Measurements from ENCODE around the gene WDR46. TPM values are rescaled to one million over a fixed set of nuclear protein-coding genes. Genes with fewer than 3 reads are reported as not detected.

WDR46 gene
- total and polyA plus RNA-seq, 11 donors, result 12.2 to 41.0 (median 21.4) TPM

DNA sequence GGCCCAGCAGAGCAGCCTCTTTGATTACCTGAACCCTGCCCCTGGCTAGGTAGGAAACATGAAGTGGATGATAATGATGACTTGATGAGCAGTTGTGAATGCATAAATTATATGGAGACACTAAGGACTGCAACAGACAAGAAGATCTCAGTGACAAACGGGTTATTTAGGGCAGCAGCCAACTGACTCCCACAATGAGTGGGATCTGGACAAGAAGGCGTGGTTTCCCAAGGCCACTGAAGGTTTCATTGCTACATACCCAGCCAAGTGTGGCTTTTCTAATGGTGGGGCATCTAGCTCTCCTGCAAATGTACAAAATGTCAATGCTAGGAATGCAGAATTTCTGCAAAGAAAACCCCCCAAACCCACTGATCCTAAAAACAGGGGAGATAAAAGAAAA, 51.3 kb downstream of the WDR46 start:
- TF ChIP-seq, protein P1, sequence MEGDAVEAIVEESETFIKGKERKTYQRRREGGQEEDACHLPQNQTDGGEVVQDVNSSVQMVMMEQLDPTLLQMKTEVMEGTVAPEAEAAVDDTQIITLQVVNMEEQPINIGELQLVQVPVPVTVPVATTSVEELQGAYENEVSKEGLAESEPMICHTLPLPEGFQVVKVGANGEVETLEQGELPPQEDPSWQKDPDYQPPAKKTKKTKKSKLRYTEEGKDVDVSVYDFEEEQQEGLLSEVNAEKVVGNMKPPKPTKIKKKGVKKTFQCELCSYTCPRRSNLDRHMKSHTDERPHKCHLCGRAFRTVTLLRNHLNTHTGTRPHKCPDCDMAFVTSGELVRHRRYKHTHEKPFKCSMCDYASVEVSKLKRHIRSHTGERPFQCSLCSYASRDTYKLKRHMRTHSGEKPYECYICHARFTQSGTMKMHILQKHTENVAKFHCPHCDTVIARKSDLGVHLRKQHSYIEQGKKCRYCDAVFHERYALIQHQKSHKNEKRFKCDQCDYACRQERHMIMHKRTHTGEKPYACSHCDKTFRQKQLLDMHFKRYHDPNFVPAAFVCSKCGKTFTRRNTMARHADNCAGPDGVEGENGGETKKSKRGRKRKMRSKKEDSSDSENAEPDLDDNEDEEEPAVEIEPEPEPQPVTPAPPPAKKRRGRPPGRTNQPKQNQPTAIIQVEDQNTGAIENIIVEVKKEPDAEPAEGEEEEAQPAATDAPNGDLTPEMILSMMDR (IDR thresholded peaks at IDR 0.05), result no peak
- TF ChIP-seq POLR2A (IDR thresholded peaks at IDR 0.05), result no peak
- no peaks in the 10 kb centered on the region for H3K9me3 ChIP-seq
- no peaks in the 10 kb centered on the region for H3K36me3 ChIP-seq
- intact Hi-C loops (cut with DNase I), result loop anchor here in 1 of 10 donors (5.0 kb wide), 1 partner anchor 130 kb away; no protein-coding TSS in a partner anchor
- no peak for ATAC-seq
- no peak for DNase-seq
- H3K4me3 ChIP-seq, result no peak overlapping the region
- no peak overlapping the region for H3K27ac ChIP-seq
- peaks cover 0 to 42% (median 13%) of the 10 kb centered on the region in 9 donors for H3K27me3 ChIP-seq
- WGBS, 4 donors, result 72 to 83% (median 77%) methylated on average over 2 of the region's 2 CpGs
- H3K4me1 ChIP-seq, result no peaks in the 10 kb centered on the region

DNA sequence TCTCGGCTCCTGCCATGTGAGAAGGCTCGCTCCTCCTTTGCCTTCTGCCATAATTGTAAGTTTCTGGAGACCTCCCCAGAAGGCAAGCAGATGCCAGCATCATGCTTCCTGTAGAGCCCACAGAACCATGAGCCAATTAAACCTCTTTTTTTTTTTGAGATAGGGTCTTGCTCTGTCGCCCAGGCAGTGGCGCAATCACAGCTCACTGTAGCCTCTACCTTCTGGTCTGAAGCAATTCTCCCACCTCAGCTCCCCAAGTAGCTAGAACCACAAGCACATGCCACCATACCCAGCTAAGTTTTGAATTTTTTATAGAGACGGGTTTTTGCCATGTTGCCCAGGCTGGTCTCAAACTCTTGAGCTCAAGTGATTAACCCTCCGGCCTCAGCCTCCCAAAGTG, 52.2 kb downstream of the WDR46 start:
- H3K9me3 ChIP-seq, result no peaks in the 10 kb centered on the region
- ATAC-seq (no peak), DNase-seq (no peak)
- intact Hi-C loops (cut with DNase I), result loop anchor here in 1 of 10 donors (5.0 kb wide), 1 partner anchor 130 kb away; no protein-coding TSS in a partner anchor
- H3K27ac ChIP-seq, result no peak overlapping the region
- peaks cover 0 to 42% (median 13%) of the 10 kb centered on the region in 9 donors for H3K27me3 ChIP-seq
- H3K4me1 ChIP-seq, result no peaks in the 10 kb centered on the region
- no peak for TF ChIP-seq POLR2A (IDR thresholded peaks at IDR 0.05)
- TF ChIP-seq, protein P1 (IDR thresholded peaks at IDR 0.05), result no peak
- 85 to 88% (median 87%) methylated on average over 6 of the region's 6 CpGs for WGBS, 4 donors
- H3K36me3 ChIP-seq, result no peaks in the 10 kb centered on the region
- no peak overlapping the region for H3K4me3 ChIP-seq

GRCh38 chr6:33236328-33236727, 52.7 kb downstream of the WDR46 start:
- ATAC-seq, result no peak
- Histone ChIP-seq H3K4me1 (no peaks in the 10 kb centered on the region), H3K27ac (no peak overlapping the region), H3K9me3 (no peaks in the 10 kb centered on the region), H3K27me3 (peaks cover 0 to 40% (median 13%) of the 10 kb centered on the region in 9 donors), H3K36me3 (no peaks in the 10 kb centered on the region), H3K4me3 (no peak overlapping the region)
- TF ChIP-seq, protein P1 (IDR thresholded peaks at IDR 0.05), result no peak
- no peak for TF ChIP-seq POLR2A (IDR thresholded peaks at IDR 0.05)
- DNase-seq, result no peak
- intact Hi-C loops (cut with DNase I), result loop anchor here in 1 of 10 donors (5.0 kb wide), 1 partner anchor 129 kb away; no protein-coding TSS in a partner anchor

GRCh38 chr6:33235221-33235634, 53.8 kb downstream of the WDR46 start:
- Histone ChIP-seq H3K9me3 (no peaks in the 10 kb centered on the region), H3K4me3 (no peak overlapping the region), H3K27me3 (peaks cover 0 to 36% (median 6%) of the 10 kb centered on the region in 9 donors), H3K27ac (no peak overlapping the region), H3K4me1 (no peaks in the 10 kb centered on the region), H3K36me3 (no peaks in the 10 kb centered on the region)
- intact Hi-C loops (cut with DNase I), result loop anchor here in 1 of 10 donors (5.0 kb wide), 1 partner anchor 128 kb away; no protein-coding TSS in a partner anchor
- no peak for DNase-seq
- ATAC-seq, result no peak
- no peak for TF ChIP-seq POLR2A (IDR thresholded peaks at IDR 0.05)
- TF ChIP-seq, protein P1 (IDR thresholded peaks at IDR 0.05), result no peak
- 10 to 18% (median 15%) methylated on average over 6 of the region's 6 CpGs for WGBS, 4 donors

Small RNA genes within 50 kb of the gene (microRNA-seq; reads per million reads assigned to microRNA genes)
- gene MIR6834 (0 to 0.06 (median 0) reads per million in 4 donors), gene MIR6873 (0 to 0.26 (median 0) reads per million in 4 donors)

Other genes with a start within 250 kb of the WDR46 start
- 100 to 1,000 TPM in 2 of 9 donors, 10 to 100 TPM in 7; 18.6 to 438 (median 51.0) TPM for gene HLA-DPA1, start 215.6 kb downstream of the WDR46 start, total RNA-seq
- gene HLA-DPA1, start 215.6 kb downstream of the WDR46 start, polyA plus RNA-seq, result 10 to 100 TPM; 18.2 to 23.5 TPM
- gene HLA-DPB1, start 213.2 kb downstream of the WDR46 start, total RNA-seq, result 100 to 1,000 TPM in 2 of 9 donors, 10 to 100 TPM in 7; 16.6 to 346 (median 30.7) TPM
- gene HLA-DPB1, start 213.2 kb downstream of the WDR46 start, polyA plus RNA-seq, result 10 to 100 TPM; 25.0 to 30.1 TPM
- gene COL11A2, start 96.8 kb downstream of the WDR46 start, total RNA-seq, result 1 to 10 TPM in 4 of 9 donors, under 1 TPM in 5; 0.42 to 2.3 (median 0.93) TPM
- 1 to 10 TPM in 1 of 2 donors, under 1 TPM in 1; 0.39 to 4.9 TPM for gene COL11A2, start 96.8 kb downstream of the WDR46 start, polyA plus RNA-seq
- gene RXRB, start 88.6 kb downstream of the WDR46 start, total RNA-seq, result 10 to 100 TPM; 20.7 to 39.6 (median 33.4) TPM
- 10 to 100 TPM; 24.6 to 29.8 TPM for gene RXRB, start 88.6 kb downstream of the WDR46 start, polyA plus RNA-seq
- 10 to 100 TPM; 42.4 to 70.4 (median 55.3) TPM for gene SLC39A7, start 88.4 kb downstream of the WDR46 start, total RNA-seq
- 100 to 1,000 TPM in 1 of 2 donors, 10 to 100 TPM in 1; 39.9 to 197 TPM for gene SLC39A7, start 88.4 kb downstream of the WDR46 start, polyA plus RNA-seq
- gene HSD17B8, start 84.6 kb downstream of the WDR46 start, total RNA-seq, result 10 to 100 TPM; 15.8 to 31.7 (median 18.8) TPM
- 10 to 100 TPM; 16.7 to 17.9 TPM for gene HSD17B8, start 84.6 kb downstream of the WDR46 start, polyA plus RNA-seq
- 10 to 100 TPM in 8 of 9 donors, 1 to 10 TPM in 1; 8.4 to 32.2 (median 27.3) TPM for gene RING1, start 80.7 kb downstream of the WDR46 start, total RNA-seq
- 10 to 100 TPM; 26.2 to 36.9 TPM for gene RING1, start 80.7 kb downstream of the WDR46 start, polyA plus RNA-seq
- gene VPS52, start 17.4 kb downstream of the WDR46 start, total RNA-seq, result 10 to 100 TPM; 26.4 to 47.0 (median 34.2) TPM
- gene VPS52, start 17.4 kb downstream of the WDR46 start, polyA plus RNA-seq, result 10 to 100 TPM; 25.1 to 33.0 TPM
- 1,000 to 10,000 TPM in 4 of 9 donors, 100 to 1,000 TPM in 5; 685 to 1,292 (median 971) TPM for gene RPS18, start 17.2 kb downstream of the WDR46 start, total RNA-seq
- gene RPS18, start 17.2 kb downstream of the WDR46 start, polyA plus RNA-seq, result 1,000 to 10,000 TPM; 2,229 to 3,458 TPM
- gene B3GALT4, start 12.1 kb downstream of the WDR46 start, total RNA-seq, result 10 to 100 TPM in 2 of 9 donors, 1 to 10 TPM in 7; 7.3 to 13.8 (median 9.1) TPM
- 1 to 10 TPM; 7.4 to 8.7 TPM for gene B3GALT4, start 12.1 kb downstream of the WDR46 start, polyA plus RNA-seq
- 10 to 100 TPM; 29.2 to 62.2 (median 43.2) TPM for gene PFDN6, start 362 bp upstream of the WDR46 start, total RNA-seq
- 100 to 1,000 TPM; 243 to 287 TPM for gene PFDN6, start 362 bp upstream of the WDR46 start, polyA plus RNA-seq
- 10 to 100 TPM; 39.3 to 61.1 (median 48.4) TPM for gene RGL2, start 9.7 kb upstream of the WDR46 start, total RNA-seq
- 10 to 100 TPM; 34.9 to 67.8 TPM for gene RGL2, start 9.7 kb upstream of the WDR46 start, polyA plus RNA-seq
- 100 to 1,000 TPM in 5 of 9 donors, 10 to 100 TPM in 4; 51.6 to 248 (median 107) TPM for gene TAPBP, start 24.8 kb upstream of the WDR46 start, total RNA-seq
- gene TAPBP, start 24.8 kb upstream of the WDR46 start, polyA plus RNA-seq, result 10 to 100 TPM; 28.3 to 36.9 TPM
- gene ZBTB22, start 28.5 kb upstream of the WDR46 start, total RNA-seq, result 10 to 100 TPM; 10.9 to 22.1 (median 14.0) TPM
- gene ZBTB22, start 28.5 kb upstream of the WDR46 start, polyA plus RNA-seq, result 10 to 100 TPM in 1 of 2 donors, 1 to 10 TPM in 1; 7.5 to 15.5 TPM
- gene DAXX, start 33.7 kb upstream of the WDR46 start, total RNA-seq, result 10 to 100 TPM; 15.6 to 46.4 (median 18.7) TPM
- gene DAXX, start 33.7 kb upstream of the WDR46 start, polyA plus RNA-seq, result 10 to 100 TPM; 13.8 to 30.8 TPM
- gene KIFC1, start 102.6 kb upstream of the WDR46 start, total RNA-seq, result 1 to 10 TPM in 3 of 9 donors, under 1 TPM in 3, not detected in 3; 0.39 to 7.0 (median 1.0) TPM
- under 1 TPM; 0.04 to 0.30 TPM for gene KIFC1, start 102.6 kb upstream of the WDR46 start, polyA plus RNA-seq
- 10 to 100 TPM; 43.0 to 82.1 (median 47.3) TPM for gene PHF1, start 121.8 kb upstream of the WDR46 start, total RNA-seq
- gene PHF1, start 121.8 kb upstream of the WDR46 start, polyA plus RNA-seq, result 10 to 100 TPM; 54.0 to 77.0 TPM
- 100 to 1,000 TPM in 8 of 9 donors, 10 to 100 TPM in 1; 99.3 to 142 (median 120) TPM for gene CUTA, start 128.9 kb upstream of the WDR46 start, total RNA-seq
- gene CUTA, start 128.9 kb upstream of the WDR46 start, polyA plus RNA-seq, result 100 to 1,000 TPM; 139 to 142 TPM
- gene SYNGAP1, start 130.8 kb upstream of the WDR46 start, total RNA-seq, result 1 to 10 TPM; 2.4 to 9.9 (median 4.4) TPM
- 1 to 10 TPM; 5.0 to 5.8 TPM for gene SYNGAP1, start 130.8 kb upstream of the WDR46 start, polyA plus RNA-seq
- gene ZBTB9, start 165.3 kb upstream of the WDR46 start, total RNA-seq, result 1 to 10 TPM; 2.5 to 6.4 (median 4.7) TPM
- gene ZBTB9, start 165.3 kb upstream of the WDR46 start, polyA plus RNA-seq, result 1 to 10 TPM; 2.2 to 5.6 TPM

All from heart left ventricle (tissue), 16 donors.